Muscle of leg (tissue), 11 donors: ENCODE results near the gene CTXN1. TPM values are rescaled to one million over a fixed set of nuclear protein-coding genes. Genes with fewer than 3 reads are reported as not detected.

Source experiments
- DNase-seq: peaks from one replicate; pipeline ENCODE4 v3.0.0; 2013
- H3K27ac ChIP-seq: one replicate; pipeline ENCODE4 v1.5.1; 2013; ENCODE audit warnings: mild to moderate bottlenecking, low read length, control low read depth
- H3K27me3 ChIP-seq: one replicate; pipeline ENCODE4 v1.6.1; 2013; ENCODE audit warnings: low read length; ENCODE audit not compliant: control insufficient read depth, insufficient read depth
- H3K36me3 ChIP-seq: one replicate; pipeline ENCODE4 v1.6.1; 2013; ENCODE audit warnings: low read length; ENCODE audit not compliant: control insufficient read depth, insufficient read depth
- H3K4me1 ChIP-seq: one replicate; pipeline ENCODE4 v1.6.1; 2013; ENCODE audit warnings: low read length; ENCODE audit not compliant: control insufficient read depth, insufficient read depth
- H3K4me3 ChIP-seq: one replicate; pipeline ENCODE4 v1.5.1; 2013; ENCODE audit warnings: low read length, control low read depth
- H3K9me3 ChIP-seq: replicated peaks from 2 replicates; pipeline ENCODE4 v1.6.1; 2013; ENCODE audit warnings: low read depth, low read length; ENCODE audit not compliant: control insufficient read depth
- WGBS: methylation state at CpG from one replicate; pipeline ENCODE4 v1.1.5; 2013; ENCODE audit warnings: missing lambda C conversion rate; ENCODE audit not compliant: insufficient coverage; 5-methylcytosine and 5-hydroxymethylcytosine counted together
- polyA plus RNA-seq, 8 donors: library from polyadenylated mRNA; unstranded; fragments of 120-200 nt; gene quantifications; one replicate each; pipeline versions ENCODE4 v1.2.1 to v1.2.3, GENCODE V29; 2013; ENCODE audit warnings: inconsistent platforms in 1 of 8, low replicate concordance in 1 of 8; ENCODE audit not compliant: insufficient read length in 8 of 8, insufficient read depth in 1 of 8
- total RNA-seq: library from RNA; stranded (reverse); fragments of 120-200 nt; gene quantifications from one replicate; pipeline ENCODE4 v1.2.4, GENCODE V29; 2013

CTXN1 gene
- total and polyA plus RNA-seq, 9 donors: 0.58 to 5.3 (median 2.7) TPM

DNA sequence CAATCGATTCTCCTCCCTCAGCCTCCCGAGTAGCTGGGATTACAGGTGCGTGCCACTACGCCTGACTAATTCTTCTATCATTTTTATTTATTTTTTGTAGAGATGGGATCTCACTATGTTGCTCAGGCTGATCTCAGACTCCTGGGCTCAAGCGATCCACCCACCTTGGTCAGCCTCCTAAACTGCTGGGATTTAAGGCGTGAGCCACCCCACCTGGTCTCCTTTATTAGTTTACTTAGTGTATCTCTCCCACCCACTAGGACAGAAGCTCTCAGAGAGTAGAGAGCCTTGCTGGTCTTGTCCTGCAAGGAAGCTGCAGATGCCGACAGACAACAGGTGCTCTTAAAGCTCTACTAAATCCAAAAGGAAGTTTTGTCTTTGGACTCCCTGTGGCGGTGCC, 40.1 kb downstream of the CTXN1 start:
- Histone ChIP-seq H3K27me3 (peaks cover 20% of the 10 kb centered on the region), H3K36me3 (no peaks in the 10 kb centered on the region), H3K4me3 (no peak overlapping the region), H3K4me1 (peaks cover 8% of the 10 kb centered on the region), H3K9me3 (no peaks in the 10 kb centered on the region), H3K27ac (no peak overlapping the region)
- 81% methylated on average over 4 of the region's 8 CpGs for WGBS
- DNase-seq: no peak

DNA sequence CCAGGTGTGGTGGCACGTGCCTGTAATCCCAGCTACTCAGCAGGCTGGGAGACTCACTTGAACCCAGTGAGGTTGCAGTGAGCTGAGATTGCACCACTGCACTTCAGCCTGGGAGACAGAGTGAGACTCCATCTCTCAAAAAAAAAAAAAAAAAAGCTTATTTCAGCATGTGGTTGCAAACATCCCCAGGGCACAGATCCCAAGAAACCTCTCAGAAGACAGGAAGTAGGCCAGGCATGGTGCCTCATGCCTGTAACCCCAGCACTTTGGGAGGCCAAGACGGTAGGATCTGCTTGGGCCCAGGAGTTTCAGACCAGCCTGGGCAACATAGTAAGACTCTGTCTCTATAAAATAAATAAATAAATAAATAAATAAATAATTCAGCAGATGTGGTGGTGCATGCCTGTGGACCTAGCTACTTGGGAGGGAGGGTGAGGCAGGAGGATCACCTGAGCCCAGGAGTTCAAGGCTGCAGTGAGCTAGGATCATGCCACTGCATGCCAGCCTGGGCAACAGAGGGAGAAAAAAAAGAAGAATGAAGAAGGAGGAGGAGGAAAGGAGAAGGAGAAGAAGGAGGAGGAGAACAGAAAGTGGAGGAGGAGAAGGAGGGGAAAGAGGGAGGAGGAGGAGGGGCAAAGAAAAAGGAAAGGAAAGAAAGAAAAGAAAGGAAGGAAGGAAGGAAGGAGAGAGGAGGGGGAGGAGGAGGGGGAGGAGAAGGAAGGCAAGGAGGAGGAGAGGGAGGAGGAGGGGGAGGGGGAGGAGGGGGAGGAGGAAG, 42.0 kb downstream of the CTXN1 start:
- no peak overlapping the region for H3K27ac ChIP-seq
- H3K4me3 ChIP-seq: no peak overlapping the region
- H3K9me3 ChIP-seq: no peaks in the 10 kb centered on the region
- no peaks in the 10 kb centered on the region for H3K36me3 ChIP-seq
- peaks cover 14% of the 10 kb centered on the region for H3K4me1 ChIP-seq
- 71% methylated on average over 1 of the region's 2 CpGs for WGBS
- no peak for DNase-seq
- H3K27me3 ChIP-seq: peaks cover 18% of the 10 kb centered on the region

DNA sequence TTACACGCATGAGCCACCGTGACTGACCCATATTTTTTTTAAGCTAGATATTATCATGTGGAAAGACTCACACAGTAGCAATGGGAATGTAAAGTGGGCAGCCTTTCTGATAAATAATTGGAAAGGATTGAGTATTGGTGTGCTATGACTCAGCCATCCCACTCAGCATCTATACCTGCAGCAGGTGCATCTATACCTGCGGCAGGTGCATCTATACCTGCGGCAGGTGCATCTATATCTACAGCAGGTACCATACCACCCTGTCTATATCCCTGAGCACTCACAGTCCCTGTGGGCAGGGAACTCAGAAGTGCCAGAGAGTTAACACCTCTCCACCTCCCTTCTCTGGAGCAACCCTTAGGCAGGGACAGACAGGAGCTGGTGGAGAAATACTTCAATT, 42.8 kb downstream of the CTXN1 start:
- no peak overlapping the region for H3K27ac ChIP-seq
- no peaks in the 10 kb centered on the region for H3K9me3 ChIP-seq
- H3K4me3 ChIP-seq: no peak overlapping the region
- H3K4me1 ChIP-seq: peaks cover 12% of the 10 kb centered on the region
- no peaks in the 10 kb centered on the region for H3K36me3 ChIP-seq
- no peak for DNase-seq
- H3K27me3 ChIP-seq: peaks cover 9% of the 10 kb centered on the region
- 100% methylated on average over 1 of the region's 4 CpGs for WGBS

DNA sequence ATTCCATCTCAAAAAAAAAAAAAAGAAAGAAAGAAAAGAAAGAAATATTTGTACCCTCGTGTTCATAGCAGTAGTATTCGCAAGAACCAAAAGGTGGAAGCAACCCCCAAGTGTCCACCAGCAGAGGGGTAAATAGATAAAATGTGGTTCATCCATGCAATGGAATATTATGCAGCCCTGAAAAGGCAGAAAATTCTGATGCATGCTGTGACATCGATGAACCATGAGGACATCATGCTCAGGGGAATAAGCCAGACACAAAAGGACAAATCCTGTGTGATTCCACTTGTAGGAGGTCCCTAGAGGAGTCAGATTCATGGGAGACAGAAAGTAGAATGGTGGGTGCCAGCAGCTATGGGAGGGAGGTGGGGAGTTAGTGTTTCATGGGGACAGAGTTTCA, 44.0 kb downstream of the CTXN1 start:
- Histone ChIP-seq H3K36me3 (no peaks in the 10 kb centered on the region), H3K9me3 (no peaks in the 10 kb centered on the region), H3K27me3 (no peaks in the 10 kb centered on the region), H3K27ac (no peak overlapping the region), H3K4me3 (no peak overlapping the region), H3K4me1 (peaks cover 11% of the 10 kb centered on the region)
- no peak for DNase-seq
- 89% methylated on average over 3 of the region's 3 CpGs for WGBS

DNA sequence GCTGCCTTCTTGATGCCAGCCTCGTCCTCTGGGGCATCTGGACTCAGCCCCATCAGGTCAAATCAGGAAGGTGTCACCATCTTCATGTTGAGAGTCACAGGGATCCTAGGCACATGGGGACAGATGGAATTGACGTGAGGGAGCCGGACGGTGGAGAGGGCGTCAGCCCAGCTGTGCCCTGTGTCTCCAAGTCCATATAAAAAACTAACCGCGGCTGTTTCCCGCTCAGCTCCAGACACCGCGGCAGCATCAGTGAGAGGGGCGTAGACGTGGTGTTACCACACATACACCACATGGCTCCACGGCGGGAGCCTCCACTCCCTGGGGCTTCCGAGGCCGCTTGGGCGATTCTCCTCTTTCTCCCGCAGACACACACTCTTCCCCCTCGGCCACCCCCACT, 46.1 kb downstream of the CTXN1 start:
- no peak for DNase-seq
- no peaks in the 10 kb centered on the region for H3K36me3 ChIP-seq
- H3K27ac ChIP-seq: no peak overlapping the region
- WGBS: 67% methylated on average over 10 of the region's 19 CpGs
- H3K27me3 ChIP-seq: peaks cover 12% of the 10 kb centered on the region
- H3K9me3 ChIP-seq: no peaks in the 10 kb centered on the region
- peaks cover 12% of the 10 kb centered on the region for H3K4me1 ChIP-seq
- no peak overlapping the region for H3K4me3 ChIP-seq

DNA sequence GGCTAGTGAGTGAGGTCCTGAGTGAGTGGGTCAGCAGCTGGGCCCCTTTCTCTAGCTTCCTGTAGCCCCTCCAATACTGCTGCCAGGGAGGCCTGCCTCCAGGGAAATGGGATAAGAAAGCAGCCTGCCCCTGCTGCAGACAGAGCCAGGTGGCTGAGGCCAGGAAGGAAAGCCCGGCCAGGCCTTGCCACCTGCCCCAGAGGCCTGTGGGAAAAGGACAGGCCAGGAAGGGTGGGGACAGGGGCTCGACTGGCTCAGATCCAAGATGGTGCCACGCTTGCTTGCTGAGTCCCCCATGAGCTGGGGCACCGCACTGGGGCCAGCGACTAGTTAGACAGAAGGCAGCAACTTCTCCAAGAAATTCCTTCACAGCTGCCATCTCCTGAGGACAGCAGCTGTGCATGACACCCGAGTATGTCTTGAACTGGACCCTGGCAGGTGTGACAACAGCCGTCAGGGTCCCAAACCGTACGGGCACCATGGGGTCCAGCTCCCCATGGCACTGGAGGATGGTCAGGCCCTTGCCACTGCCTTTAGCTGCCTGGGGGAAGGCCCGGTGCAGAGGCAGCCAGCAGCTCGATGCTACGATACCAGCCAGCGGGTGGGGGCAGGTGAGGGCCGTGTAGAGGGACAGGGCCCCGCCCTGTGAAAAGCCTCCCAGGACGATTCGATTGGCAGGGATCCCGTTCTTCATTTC, 46.7 kb downstream of the CTXN1 start:
- Histone ChIP-seq H3K4me1 (peaks cover 18% of the 10 kb centered on the region), H3K9me3 (no peaks in the 10 kb centered on the region), H3K27me3 (peaks cover 18% of the 10 kb centered on the region), H3K4me3 (no peak overlapping the region), H3K27ac (peak overlapping the region; percentile 7), H3K36me3 (no peaks in the 10 kb centered on the region)
- DNase-seq: no peak
- WGBS: 56% methylated on average over 16 of the region's 18 CpGs

DNA sequence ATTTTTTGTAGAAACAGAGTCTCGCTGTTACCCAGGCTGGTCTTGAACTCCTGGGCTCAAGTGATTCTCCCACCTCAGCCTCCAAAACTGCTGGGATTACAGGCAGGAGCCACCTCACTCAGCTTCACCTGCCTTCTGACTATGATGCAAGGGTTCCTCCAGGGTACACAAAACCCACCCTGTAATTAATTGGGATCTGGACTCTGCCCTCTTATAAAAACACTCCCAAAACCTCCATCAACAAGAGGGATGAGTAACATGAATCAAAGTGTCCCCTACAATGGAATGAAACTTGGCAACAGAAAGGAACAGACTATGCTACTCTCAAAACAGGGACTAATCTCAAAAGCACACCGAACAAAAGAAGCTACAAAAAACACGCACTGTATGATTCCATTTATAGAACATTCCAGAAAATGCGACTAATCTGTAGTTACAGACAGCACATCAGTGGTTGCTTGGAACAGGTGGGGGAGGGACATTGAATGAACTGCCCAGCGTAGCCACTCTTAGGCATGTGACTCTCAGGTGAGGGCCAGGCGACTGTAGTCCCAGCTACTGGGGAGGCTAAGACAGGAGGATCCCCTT, 48.6 kb downstream of the CTXN1 start:
- Histone ChIP-seq H3K27me3 (peaks cover 35% of the 10 kb centered on the region), H3K4me3 (no peak overlapping the region), H3K36me3 (no peaks in the 10 kb centered on the region), H3K9me3 (no peaks in the 10 kb centered on the region), H3K4me1 (peaks cover 21% of the 10 kb centered on the region), H3K27ac (no peak overlapping the region)
- 67% methylated on average over 2 of the region's 6 CpGs for WGBS
- DNase-seq: no peak

DNA sequence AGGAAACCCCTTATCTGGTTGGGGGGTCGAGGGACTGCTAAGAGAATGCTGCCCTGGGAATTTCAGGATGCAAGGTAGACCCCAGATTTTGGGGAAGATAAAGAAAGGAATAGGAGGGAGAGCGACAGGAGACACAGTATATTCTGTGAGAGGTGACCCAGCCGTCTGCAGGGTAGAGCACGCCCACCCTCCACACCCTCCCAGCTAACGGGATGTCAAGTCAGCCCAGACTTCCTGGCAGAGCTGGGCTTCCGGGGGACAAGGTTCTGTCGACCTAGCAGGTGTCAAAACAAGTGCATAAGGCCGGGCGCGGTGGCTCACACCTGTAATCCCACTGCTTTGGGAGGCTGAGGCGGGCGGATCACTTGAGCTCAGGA, 51.0 kb downstream of the CTXN1 start:
- H3K27me3 ChIP-seq: peaks cover 43% of the 10 kb centered on the region
- peaks cover 36% of the 10 kb centered on the region for H3K4me1 ChIP-seq
- WGBS: 71% methylated on average over 7 of the region's 12 CpGs
- peak overlapping the region; percentile 29 for H3K4me3 ChIP-seq
- H3K36me3 ChIP-seq: no peaks in the 10 kb centered on the region
- H3K9me3 ChIP-seq: no peaks in the 10 kb centered on the region
- H3K27ac ChIP-seq: no peak overlapping the region
- DNase-seq: no peak
